ENCODE data around the gene GASK1B.

- TF ChIP-seq CTCF (IDR thresholded peaks at IDR 0.05; ENCODE audit: insufficient read depth, low read length) (no peak), GABPA (IDR thresholded peaks at IDR 0.05; ENCODE audit: low read depth) (no peak)
These were observed 17.9 kb upstream of the GASK1B start for GRCh38 chr4:158190718-158191117.
